LNCAP (cell line): Measurements from ENCODE around the gene GMDS.

Experiments used
- TF ChIP-seq, protein P1 (sequence below): fragments of 450-650 bp; IDR thresholded peaks from 2 replicates; pipeline ENCODE4 v1.5.1; 2017; ENCODE audit warnings: mild to moderate bottlenecking

The GMDS gene

DNA sequence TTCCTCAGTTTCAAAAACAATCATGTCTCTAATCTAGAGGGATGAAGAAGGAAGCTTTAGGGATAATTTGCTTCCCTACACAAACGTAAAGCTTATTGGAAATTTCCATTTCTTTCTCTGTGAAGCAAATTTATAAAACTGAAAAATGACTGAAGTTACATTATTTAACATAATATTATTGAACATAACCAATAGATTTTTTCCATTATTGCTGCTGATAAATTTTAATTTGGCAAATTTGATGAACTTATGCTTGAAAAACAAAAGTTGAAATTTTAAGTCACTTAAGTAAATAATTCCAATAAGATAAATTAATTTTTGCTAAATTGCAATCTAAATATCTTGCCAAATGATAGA lies 140.9 kb downstream of the GMDS start:
- TF ChIP-seq, protein P1, sequence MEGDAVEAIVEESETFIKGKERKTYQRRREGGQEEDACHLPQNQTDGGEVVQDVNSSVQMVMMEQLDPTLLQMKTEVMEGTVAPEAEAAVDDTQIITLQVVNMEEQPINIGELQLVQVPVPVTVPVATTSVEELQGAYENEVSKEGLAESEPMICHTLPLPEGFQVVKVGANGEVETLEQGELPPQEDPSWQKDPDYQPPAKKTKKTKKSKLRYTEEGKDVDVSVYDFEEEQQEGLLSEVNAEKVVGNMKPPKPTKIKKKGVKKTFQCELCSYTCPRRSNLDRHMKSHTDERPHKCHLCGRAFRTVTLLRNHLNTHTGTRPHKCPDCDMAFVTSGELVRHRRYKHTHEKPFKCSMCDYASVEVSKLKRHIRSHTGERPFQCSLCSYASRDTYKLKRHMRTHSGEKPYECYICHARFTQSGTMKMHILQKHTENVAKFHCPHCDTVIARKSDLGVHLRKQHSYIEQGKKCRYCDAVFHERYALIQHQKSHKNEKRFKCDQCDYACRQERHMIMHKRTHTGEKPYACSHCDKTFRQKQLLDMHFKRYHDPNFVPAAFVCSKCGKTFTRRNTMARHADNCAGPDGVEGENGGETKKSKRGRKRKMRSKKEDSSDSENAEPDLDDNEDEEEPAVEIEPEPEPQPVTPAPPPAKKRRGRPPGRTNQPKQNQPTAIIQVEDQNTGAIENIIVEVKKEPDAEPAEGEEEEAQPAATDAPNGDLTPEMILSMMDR, result no peak

DNA sequence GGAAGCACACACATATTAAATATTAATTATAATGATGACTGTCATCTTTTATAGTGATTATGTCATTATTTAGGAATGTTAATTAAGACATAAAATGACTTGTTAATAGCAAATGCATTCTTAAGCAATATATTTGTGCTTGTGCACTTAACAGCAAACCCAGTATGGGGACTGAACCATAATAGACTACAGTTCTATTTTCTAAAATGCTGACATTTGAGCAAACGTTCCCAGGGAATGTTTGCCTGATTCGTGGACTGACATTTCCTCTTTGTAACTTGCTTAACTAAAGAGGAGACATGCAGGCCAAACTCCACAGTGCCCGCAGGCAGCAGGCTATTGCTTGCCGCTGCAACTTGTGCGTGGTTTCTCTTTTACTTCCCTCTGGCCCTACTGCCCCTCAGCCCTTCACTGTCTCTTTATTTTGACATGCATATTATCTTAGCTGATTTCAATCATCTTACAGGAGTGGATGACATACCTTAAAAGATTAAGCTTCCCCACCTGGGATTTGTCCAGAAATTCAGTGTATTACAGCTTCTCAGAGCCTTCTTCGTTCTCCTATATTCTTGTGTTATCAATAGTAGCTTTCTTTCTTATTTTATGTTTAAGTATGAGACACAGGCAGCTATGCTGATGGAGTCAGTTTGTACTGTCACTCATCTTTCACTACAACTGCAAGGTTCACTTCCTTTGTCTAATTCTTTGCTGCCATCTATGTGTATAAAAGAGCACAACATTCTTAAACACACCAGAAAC lies 141.5 kb downstream of the GMDS start:
- TF ChIP-seq, protein P1, result peak; percentile 54; the same call in 1 of the 2 replicates

DNA sequence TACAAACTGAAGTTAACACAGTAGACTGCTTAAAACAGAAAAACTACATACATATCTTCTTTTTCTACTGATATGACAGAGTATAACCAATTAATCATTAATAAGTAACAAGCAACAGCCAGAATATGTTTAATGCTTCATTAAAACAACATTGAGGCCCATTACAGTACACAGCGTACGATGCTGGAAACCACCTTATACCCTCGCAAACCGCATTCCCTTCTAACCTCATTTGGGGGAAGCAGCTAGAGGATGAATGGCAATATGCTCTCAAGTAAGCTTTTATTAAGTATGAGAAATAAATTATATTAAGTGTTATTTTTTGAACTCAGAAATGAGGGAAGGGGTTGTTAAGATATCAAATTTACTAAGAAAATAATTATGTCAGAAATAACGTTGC lies 142.4 kb downstream of the GMDS start:
- TF ChIP-seq, protein P1, result no peak

DNA sequence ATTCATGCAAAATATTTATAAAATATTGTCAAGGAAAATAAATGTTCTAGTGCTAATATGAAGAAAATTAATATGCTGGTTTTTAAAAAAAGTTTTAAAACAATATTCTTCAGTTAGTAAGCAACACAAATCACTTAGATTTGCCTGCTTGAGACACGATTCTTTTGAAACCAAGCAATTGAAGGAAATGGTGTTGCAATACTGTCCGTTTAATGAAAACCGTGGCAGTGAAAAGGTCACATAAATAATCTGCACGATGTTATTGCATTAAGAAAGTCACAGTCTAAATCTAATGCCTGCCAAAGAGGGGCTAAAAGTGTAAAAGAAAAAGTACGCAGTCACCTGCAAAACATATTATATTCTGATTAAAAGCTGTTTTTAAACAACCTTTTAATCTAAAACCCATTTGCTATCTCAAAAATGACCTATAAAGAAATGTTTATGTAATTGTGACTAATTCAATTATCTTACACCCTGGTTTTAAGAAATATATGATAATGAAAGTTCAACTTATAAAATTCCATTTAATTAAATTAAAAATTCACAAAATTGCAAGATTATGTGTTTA lies 143.0 kb downstream of the GMDS start:
- TF ChIP-seq, protein P1, result no peak

DNA sequence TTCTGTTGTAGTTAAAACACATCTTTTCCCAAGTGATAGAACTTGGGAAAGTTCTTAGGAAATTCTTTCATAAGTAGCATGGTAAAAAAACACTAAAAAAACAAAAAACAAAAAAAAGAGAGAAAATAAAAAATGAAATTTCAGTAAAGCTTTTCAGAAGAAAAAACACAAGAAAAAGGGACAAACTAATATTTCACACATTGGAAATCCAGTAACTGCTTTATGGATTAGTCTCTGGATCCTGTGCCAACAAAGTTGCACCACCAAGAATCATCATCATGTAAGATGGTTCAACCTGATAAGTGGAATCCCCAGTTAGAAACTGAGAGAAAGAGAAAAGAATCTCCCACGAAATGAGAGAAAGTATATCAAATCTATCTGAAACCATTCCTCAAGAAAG lies 144.2 kb downstream of the GMDS start:
- TF ChIP-seq, protein P1, result no peak

DNA sequence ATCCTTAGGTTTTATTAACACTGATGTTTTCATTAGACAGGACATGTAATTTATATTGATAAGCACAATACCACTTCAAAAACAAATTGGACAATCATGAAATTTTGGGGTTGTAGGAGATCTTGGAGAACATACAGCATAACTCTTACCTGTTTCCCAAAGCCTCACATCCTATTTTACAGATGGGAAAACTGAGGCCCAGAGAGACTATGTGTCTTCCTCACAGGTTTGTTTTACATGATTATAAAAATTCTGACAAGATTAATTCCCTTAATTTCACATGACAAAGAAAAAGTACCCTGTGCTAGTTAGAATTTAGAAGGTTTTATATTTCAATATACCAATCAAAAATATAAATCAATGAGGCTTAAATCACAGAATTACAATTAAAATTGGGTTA lies 145.5 kb downstream of the GMDS start:
- TF ChIP-seq, protein P1, result no peak

DNA sequence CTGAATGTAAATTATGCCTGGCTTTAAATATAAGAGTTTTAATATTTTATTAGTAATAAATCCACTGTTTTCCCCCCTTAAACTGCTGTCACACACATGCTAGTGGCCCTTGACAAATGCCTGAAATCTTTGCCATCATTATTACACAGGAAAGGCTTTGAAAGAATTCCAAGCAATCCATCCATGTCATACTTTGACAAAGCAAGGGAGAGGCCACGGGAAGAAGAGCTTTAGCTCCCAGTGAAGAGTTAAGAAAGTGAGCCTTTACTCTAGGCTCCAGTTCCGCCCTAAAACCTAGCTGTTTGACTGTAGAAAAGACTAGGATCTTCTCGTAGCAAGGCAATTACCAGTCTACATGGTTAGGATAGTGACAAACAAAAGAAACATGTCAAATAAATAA lies 147.9 kb downstream of the GMDS start:
- TF ChIP-seq, protein P1, result no peak
